ENCODE results near the gene LGR5. TPM values are rescaled to one million over a fixed set of nuclear protein-coding genes. Genes with fewer than 3 reads are reported as not detected.

LGR5 gene
- total and polyA plus RNA-seq, 9 of the 15 experiments (the other 6 are each of a cell fraction or from before 2014, with no cell fraction given) = not detected

- TF ChIP-seq ATF4 (CRISPR knock-in tag; IDR thresholded peaks at IDR 0.05) (no peak), FIP1L1 (IDR thresholded peaks at IDR 0.05; ENCODE audit: low read depth, low read length, poor library complexity, severe bottlenecking) (no peak), NUFIP1 (IDR thresholded peaks at IDR 0.05; ENCODE audit: partially characterized antibody) (no peak), MAFF (IDR thresholded peaks at IDR 0.05; ENCODE audit: low read length) (no peak)
Observed at GRCh38 chr12:71492604-71493003, 53.0 kb downstream of the LGR5 start (continued).

GRCh38 chr12:71499834-71500233 lies 60.2 kb downstream of the LGR5 start:
- H3K9ac ChIP-seq (ENCODE audit: insufficient read depth in 1 of 2, low read depth in 2 of 2, low read length in 2 of 2) = no peak overlapping the region
- FAIRE-seq (no peak), DNase-seq (ENCODE audit: extremely low read depth in 1 of 4, low spot score in 3 of 4) (no peak), ATAC-seq (no peak)
- H3K27ac ChIP-seq (ENCODE audit: extremely low read depth, low read depth, low read length) = no peak overlapping the region
- no peaks in the 10 kb centered on the region for H4K20me1 ChIP-seq (replicated peaks; ENCODE audit: control insufficient read depth, insufficient read depth, low read length)
- no peaks in the 10 kb centered on the region for H3K4me1 ChIP-seq (replicated peaks in 1 of 2; ENCODE audit: control insufficient read depth in 2 of 2, insufficient read depth in 2 of 2, low read length in 2 of 2)
- WGBS (ENCODE audit: insufficient coverage, low coverage, missing lambda C conversion rate) = 0% methylated on average over 4 of the region's 4 CpGs
- no peaks in the 10 kb centered on the region for H3K9me3 ChIP-seq (replicated peaks; ENCODE audit: control insufficient read depth, insufficient read depth, low read depth, low read length)
- intact Hi-C loops (cut with micrococcal nuclease) = no loop called here
- ChIA-PET CTCF (ENCODE audit: low intra/inter-chr PET ratio) (no interaction called here), POLR2A (interaction anchor here (1.4 kb wide), 1 partner anchor 21 kb away, joined by 3 read pairs; no protein-coding TSS in a partner anchor)
- H3K27me3 ChIP-seq (ENCODE audit: control insufficient read depth in 2 of 2, insufficient read depth in 2 of 2, low read length in 2 of 2) = no peaks in the 10 kb centered on the region; a peak in 1 of 5 replicates
- H3K4me2 ChIP-seq (ENCODE audit: insufficient read depth, low read length) = no peak overlapping the region
- H3K36me3 ChIP-seq (ENCODE audit: control insufficient read depth, insufficient read depth, low read length) = no peaks in the 10 kb centered on the region
- no peak overlapping the region for H2AFZ ChIP-seq (ENCODE audit: low read depth, low read length)
- BruUV-seq (replicated peaks) = no TSS peak
- H3K9me1 ChIP-seq (ENCODE audit: control insufficient read depth, insufficient read depth, low read length) = no peaks in the 10 kb centered on the region
- H3K4me3 ChIP-seq = no peak overlapping the region
- H3K79me2 ChIP-seq (ENCODE audit: control insufficient read depth, insufficient read depth, low read length) = no peaks in the 10 kb centered on the region
- in situ Hi-C loops (cut with MboI) = no loop called here
- TF ChIP-seq ZNF224 (CRISPR knock-in tag; IDR thresholded peaks at IDR 0.05) (no peak), NCOA1 (IDR thresholded peaks at IDR 0.05; ENCODE audit: low read depth) (no peak), U2AF2 (optimal IDR thresholded peaks at IDR 0.05; ENCODE audit: low read depth, low read length) (no peak), ARHGAP35 (IDR thresholded peaks at IDR 0.05; ENCODE audit: partially characterized antibody) (no peak), RBM22 (IDR thresholded peaks at IDR 0.05; ENCODE audit: low read depth, low read length, poor library complexity, severe bottlenecking) (no peak), ZSCAN29 (IDR thresholded peaks at IDR 0.05) (no peak), SAFB (IDR thresholded peaks at IDR 0.05; ENCODE audit: borderline replicate concordance, low read depth, low read length) (no peak), MIER1 (IDR thresholded peaks at IDR 0.05; ENCODE audit: low read depth) (no peak), ZNF655 (CRISPR knock-in tag; IDR thresholded peaks at IDR 0.05) (no peak), TCF15 (CRISPR knock-in tag; IDR thresholded peaks at IDR 0.05) (no peak), TFAP4 (CRISPR knock-in tag; IDR thresholded peaks at IDR 0.05; ENCODE audit: borderline replicate concordance) (no peak), NR0B1 (IDR thresholded peaks at IDR 0.05; ENCODE audit: partially characterized antibody) (no peak), ZBED1 (IDR thresholded peaks at IDR 0.05) (no peak), IFI16 (CRISPR knock-in tag; IDR thresholded peaks at IDR 0.05) (no peak)

Data from K562 (cell line).